Eye (tissue), 1 donor: ENCODE measurements around the gene C5AR2.
A peak's percentile ranks its signal among the peaks of the same experiment; 100 is the strongest.

Source experiments
- DNase-seq: peaks from one replicate; pipeline ENCODE4 v3.0.0-alpha.2; 2015

C5AR2 gene

DNA sequence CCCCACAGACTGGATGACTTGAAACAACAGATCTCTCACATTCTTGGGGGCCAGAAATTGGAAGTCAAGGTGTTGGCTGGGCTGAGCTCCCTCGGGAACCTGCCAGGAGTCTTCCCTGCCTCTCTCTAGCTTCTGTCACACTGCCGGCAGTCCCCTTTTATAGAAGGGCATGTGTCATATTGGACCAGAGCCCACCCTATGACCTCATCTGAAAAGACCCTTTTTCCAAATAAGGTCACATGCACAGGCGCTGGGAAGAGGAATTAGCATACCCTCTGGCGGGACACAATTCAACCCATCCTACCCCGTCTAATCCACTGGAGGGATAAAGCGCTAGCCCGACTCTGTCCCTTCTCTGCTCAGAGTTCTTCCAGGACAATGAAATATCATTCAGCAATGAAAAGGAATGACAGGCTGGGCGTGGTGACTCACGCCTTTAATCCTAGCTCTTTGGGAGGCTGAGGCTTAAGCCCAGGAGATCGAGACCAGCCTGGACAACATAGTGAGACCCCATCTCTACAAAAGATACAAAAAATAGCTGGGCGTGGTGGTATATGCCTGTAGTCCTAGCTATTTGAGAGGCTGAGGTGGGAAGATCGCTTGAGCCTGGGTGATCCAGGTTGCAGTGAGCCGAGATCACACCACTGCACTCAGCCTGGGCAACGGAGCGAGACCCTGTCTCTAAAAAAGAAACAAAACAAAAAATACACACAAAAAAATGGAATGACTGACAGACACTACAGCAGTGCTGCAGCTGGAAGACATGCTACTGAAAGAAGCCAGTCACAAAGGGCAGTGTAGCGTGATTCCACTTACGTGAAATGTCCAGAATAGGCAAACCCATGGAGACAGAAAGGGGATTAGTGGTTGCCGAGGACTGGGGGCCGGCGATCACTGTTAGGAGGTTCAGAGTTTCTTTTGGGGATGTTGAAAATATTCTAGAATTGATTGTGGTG lies 58.8 kb downstream of the C5AR2 start:
- DNase-seq: no peak

DNA sequence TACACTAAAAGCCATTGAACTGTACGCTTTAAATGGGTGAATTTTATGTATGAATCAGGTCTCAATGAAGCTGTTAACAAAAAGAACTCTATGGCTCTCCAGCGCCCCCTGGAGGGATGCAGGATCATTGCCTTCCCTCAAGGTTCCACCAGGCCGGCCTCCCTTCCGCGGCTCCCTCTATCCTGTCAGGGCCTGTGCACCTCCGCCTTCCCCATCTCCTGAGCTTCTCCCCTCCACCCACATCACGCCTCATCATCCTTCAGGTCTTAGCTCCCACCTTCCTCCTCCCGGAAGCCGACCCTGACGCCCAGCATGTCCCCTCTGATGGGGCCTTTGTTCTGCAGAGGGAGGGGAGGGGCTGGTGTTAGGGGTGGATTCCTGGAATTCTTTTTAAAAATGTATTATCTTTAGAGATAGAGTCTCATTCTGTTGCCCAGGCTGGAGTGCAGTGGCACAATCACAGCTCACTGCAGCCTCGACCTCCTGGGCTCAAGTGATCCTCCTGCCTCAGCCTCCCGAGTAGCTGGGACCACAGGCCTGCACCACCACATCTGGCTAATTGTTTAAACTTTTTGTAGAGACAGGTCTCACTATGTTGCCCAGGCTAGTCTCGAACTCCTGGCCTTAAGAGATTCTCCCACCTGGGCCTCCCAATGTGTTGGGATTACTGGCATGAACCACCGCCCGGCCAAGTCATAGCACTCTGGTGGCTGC lies 59.7 kb downstream of the C5AR2 start:
- peak; percentile 87 for DNase-seq
